Keratinocyte (primary cell): Measurements from ENCODE around the gene RGS6. TPM values are rescaled to one million over a fixed set of nuclear protein-coding genes. Genes with fewer than 3 reads are reported as not detected.

Experiments used
- DNase-seq: peaks from one replicate; pipeline ENCODE4 v3.0.0-alpha.2; 2011; ENCODE audit warnings: low read depth, missing footprints, low spot score
- FAIRE-seq: peaks from 2 replicates; lab custom pipeline; 2011; peaks lifted over from hg19 to GRCh38; lab: Jason Lieb, UNC
- H2AFZ ChIP-seq: 2 replicates; pipeline ENCODE4 v1.6.0; 2012; ENCODE audit warnings: low read length, control low read depth, inconsistent platforms; ENCODE audit not compliant: control insufficient read depth
- H3K27ac ChIP-seq: 2 replicates; pipeline ENCODE4 v1.5.1; 2011; ENCODE audit warnings: low read length; ENCODE audit not compliant: control insufficient read depth, insufficient read depth
- H3K27me3 ChIP-seq: 3 replicates; pipeline ENCODE4 v1.6.0; 2011; ENCODE audit warnings: low read length; ENCODE audit not compliant: control insufficient read depth, insufficient read depth; ENCODE audit errors: extremely low read depth
- H3K36me3 ChIP-seq, 2 experiments: 2 replicates in 1 of 2; 3 replicates in 1 of 2; pipeline ENCODE4 v1.5.1; 2011; ENCODE audit warnings: low read length in 2 of 2, mild to moderate bottlenecking in 1 of 2; ENCODE audit not compliant: control insufficient read depth in 2 of 2, insufficient read depth in 2 of 2; ENCODE audit errors: extremely low read depth in 1 of 2
- H3K4me1 ChIP-seq: 3 replicates; pipeline ENCODE4 v1.5.1; 2011; ENCODE audit warnings: low read length; ENCODE audit not compliant: control insufficient read depth, insufficient read depth; ENCODE audit errors: extremely low read depth
- H3K4me2 ChIP-seq: 3 replicates; pipeline ENCODE4 v1.6.0; 2011; ENCODE audit warnings: low read depth, low read length; ENCODE audit not compliant: control insufficient read depth, insufficient read depth; ENCODE audit errors: extremely low read depth
- H3K4me3 ChIP-seq, 3 experiments: fragments of 200-600 bp in 1 of 3; sonication (generic) in 1 of 3; 2 replicates in 2 of 3; 3 replicates in 1 of 3; pipeline ENCODE4 v1.5.1; 2011 to 2016; ENCODE audit warnings: low read length in 3 of 3, mild to moderate bottlenecking in 3 of 3, control low read depth in 2 of 3, inconsistent platforms in 1 of 3, low read depth in 1 of 3, mixed read lengths in 1 of 3, mixed run types in 1 of 3, moderate library complexity in 1 of 3; ENCODE audit not compliant: control insufficient read depth in 2 of 3, insufficient read depth in 2 of 3; ENCODE audit errors: extremely low read depth in 1 of 3
- H3K79me2 ChIP-seq: 2 replicates; pipeline ENCODE4 v1.6.0; 2012; ENCODE audit warnings: low read length; ENCODE audit not compliant: control insufficient read depth, insufficient read depth
- H3K9ac ChIP-seq: 3 replicates; pipeline ENCODE4 v1.6.0; 2011; ENCODE audit warnings: low read length; ENCODE audit not compliant: control insufficient read depth, insufficient read depth; ENCODE audit errors: extremely low read depth
- H3K9me1 ChIP-seq: 3 replicates; pipeline ENCODE4 v1.6.0; 2011; ENCODE audit warnings: low read length; ENCODE audit not compliant: control insufficient read depth, insufficient read depth; ENCODE audit errors: extremely low read depth
- H3K9me3 ChIP-seq: 2 replicates; pipeline ENCODE4 v1.5.1; 2012; ENCODE audit warnings: low read depth, low read length; ENCODE audit not compliant: control insufficient read depth
- H4K20me1 ChIP-seq: 3 replicates; pipeline ENCODE4 v1.6.0; 2011; ENCODE audit warnings: low read length; ENCODE audit not compliant: control insufficient read depth, insufficient read depth; ENCODE audit errors: extremely low read depth
- EZH2 ChIP-seq: IDR thresholded peaks from one replicate; pipeline ENCODE4 v1.6.1; 2012; ENCODE audit warnings: inconsistent platforms, mild to moderate bottlenecking, low read length, moderate library complexity
- dilution Hi-C: fragments of 300-500 bp; cut with MboI; formaldehyde crosslinking; loops from one replicate; pipeline ENCODE4 v1.7.0; 2020; ENCODE audit warnings: low sequenced_read_pairs; ENCODE audit not compliant: extremely low pct_ligation_motif_present
- polyA plus RNA-seq, 5 experiments: library from polyadenylated mRNA; depleted of rRNA in 3 of 5; stranded (reverse) in 3 of 5; stranded (forward) in 1 of 5; unstranded in 1 of 5; fragments of >200 nt; gene quantifications; 1 replicate in 1 of 5; 2 replicates in 3 of 5; 3 replicates in 1 of 5; pipeline versions ENCODE4 v1.2.1 to v1.2.3, GENCODE V29; 2011 to 2012; ENCODE audit warnings: missing spikeins in 2 of 5, low read depth in 1 of 5, low replicate concordance in 1 of 5
- TF ChIP-seq, protein P1 (sequence below), 3 experiments: IDR thresholded peaks in 1 of 3; conservative IDR thresholded peaks in 1 of 3; optimal IDR thresholded peaks in 1 of 3; 2 replicates in 2 of 3; 3 replicates in 1 of 3; pipeline versions ENCODE3 to v1.5.1; 2011; ENCODE audit warnings: low read length in 3 of 3, mild to moderate bottlenecking in 3 of 3, moderate library complexity in 2 of 3, control low read depth in 1 of 3, inconsistent platforms in 1 of 3; ENCODE audit not compliant: insufficient read depth in 2 of 3; ENCODE audit errors: extremely low read depth in 1 of 3

The RGS6 gene
- polyA plus RNA-seq, 1 donor (not counting 4 experiments of a cell fraction or from before 2014, with no cell fraction given): not detected

DNA sequence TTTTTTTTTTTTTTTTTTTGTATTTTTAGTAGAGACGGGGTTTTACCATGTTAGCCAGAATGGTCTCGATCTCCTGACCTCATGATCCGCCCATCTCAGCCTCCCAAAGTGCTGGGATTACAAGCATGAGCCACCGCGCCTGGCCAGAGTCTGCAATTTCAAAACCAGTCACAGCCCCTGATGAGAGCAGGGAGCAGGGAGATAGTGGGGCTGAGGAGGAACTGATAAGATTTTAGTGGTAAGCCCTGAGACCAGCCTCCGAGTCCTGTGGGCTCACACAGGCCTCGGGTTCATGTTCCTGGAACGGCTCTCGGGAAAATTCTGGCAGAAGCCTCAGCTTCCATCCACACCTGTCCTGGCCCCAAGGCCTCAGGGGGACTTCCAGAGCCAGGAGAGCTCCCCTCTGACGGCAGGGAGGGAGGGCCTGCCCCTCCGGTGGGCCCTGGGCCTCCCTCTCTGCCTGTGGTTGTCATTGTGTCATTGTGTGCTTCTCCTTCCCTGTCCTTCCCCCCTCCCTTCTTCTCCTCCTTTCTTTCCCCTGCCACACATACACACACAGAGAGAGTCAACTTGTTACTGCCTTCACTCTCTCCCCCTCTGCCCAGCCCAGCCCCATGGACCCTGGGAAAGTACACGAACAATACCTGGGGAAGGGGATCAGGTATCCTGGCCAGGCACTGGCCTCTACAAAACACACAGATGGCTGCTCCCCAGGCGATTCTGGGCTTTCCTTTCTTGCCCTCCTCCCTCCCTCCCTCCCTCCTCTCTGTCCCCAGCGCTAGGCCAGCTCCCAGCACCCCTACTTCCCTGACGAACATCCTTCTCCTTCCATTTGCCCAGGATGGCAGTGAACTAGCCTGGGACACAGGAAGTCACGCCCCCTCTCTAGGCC, 667.6 kb downstream of the RGS6 start:
- DNase-seq (no peak), FAIRE-seq (no peak)
- no peak overlapping the region for H3K4me3 ChIP-seq
- no peaks in the 10 kb centered on the region for H3K79me2 ChIP-seq
- H3K27me3 ChIP-seq: peaks cover 21% of the 10 kb centered on the region
- TF ChIP-seq EZH2: no peak
- TF ChIP-seq, protein P1, sequence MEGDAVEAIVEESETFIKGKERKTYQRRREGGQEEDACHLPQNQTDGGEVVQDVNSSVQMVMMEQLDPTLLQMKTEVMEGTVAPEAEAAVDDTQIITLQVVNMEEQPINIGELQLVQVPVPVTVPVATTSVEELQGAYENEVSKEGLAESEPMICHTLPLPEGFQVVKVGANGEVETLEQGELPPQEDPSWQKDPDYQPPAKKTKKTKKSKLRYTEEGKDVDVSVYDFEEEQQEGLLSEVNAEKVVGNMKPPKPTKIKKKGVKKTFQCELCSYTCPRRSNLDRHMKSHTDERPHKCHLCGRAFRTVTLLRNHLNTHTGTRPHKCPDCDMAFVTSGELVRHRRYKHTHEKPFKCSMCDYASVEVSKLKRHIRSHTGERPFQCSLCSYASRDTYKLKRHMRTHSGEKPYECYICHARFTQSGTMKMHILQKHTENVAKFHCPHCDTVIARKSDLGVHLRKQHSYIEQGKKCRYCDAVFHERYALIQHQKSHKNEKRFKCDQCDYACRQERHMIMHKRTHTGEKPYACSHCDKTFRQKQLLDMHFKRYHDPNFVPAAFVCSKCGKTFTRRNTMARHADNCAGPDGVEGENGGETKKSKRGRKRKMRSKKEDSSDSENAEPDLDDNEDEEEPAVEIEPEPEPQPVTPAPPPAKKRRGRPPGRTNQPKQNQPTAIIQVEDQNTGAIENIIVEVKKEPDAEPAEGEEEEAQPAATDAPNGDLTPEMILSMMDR (optimal IDR thresholded peaks at IDR 0.05 in 1 of 3, IDR thresholded peaks at IDR 0.05 in 1 of 3, conservative IDR thresholded peaks at IDR 0.05 in 1 of 3; ENCODE audit: extremely low read depth in 1 of 3, insufficient read depth in 2 of 3, low read length in 3 of 3): no peak
- no peaks in the 10 kb centered on the region for H3K9me1 ChIP-seq
- no peak overlapping the region for H3K27ac ChIP-seq
- no peak overlapping the region for H3K4me2 ChIP-seq
- H4K20me1 ChIP-seq: no peaks in the 10 kb centered on the region
- H2AFZ ChIP-seq: no peak overlapping the region
- no peaks in the 10 kb centered on the region for H3K4me1 ChIP-seq
- H3K36me3 ChIP-seq: no peaks in the 10 kb centered on the region
- no peaks in the 10 kb centered on the region for H3K9me3 ChIP-seq
- dilution Hi-C loops: no loop called here
- no peak overlapping the region for H3K9ac ChIP-seq

DNA sequence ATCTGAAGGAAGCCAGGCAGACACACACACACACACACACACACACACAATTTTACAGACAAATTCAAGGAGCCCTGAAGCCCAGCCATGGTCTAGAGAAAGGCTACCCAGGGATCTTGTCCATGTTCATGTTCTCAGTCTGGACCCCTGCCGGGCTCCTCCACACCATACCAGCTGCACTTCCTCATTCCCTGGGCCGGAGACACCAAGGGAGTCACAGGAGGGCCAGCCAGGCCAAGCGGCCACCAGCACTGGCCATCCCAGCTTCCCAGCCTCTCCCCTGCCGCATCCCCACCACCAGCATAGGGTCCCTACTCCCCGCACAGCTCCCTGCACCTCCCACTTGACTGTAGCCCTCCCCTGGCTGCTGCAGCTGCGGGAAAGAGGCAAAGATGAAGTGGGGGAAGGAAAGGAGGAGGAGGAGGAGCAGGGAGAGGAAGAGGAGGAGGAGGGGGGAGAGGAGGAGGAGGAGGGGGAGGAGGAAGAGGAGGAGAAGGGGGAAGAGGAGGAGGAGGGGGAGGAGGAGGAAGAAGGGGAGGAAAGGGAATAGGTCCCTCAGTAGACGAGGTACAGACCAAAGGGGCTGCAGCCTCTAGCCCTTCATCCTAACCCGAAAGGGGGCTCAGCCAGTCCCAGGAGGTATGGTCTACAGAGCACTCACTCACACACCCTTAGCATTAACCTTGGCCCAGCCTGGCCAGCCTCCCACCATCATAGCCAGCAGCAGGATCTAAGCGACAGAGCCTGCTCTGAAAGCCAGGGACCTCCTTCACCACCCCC, 668.5 kb downstream of the RGS6 start:
- Histone ChIP-seq H2AFZ (no peak overlapping the region), H4K20me1 (no peaks in the 10 kb centered on the region), H3K79me2 (no peaks in the 10 kb centered on the region), H3K9me3 (no peaks in the 10 kb centered on the region), H3K27ac (no peak overlapping the region), H3K36me3 (no peaks in the 10 kb centered on the region), H3K4me1 (no peaks in the 10 kb centered on the region), H3K9ac (no peak overlapping the region), H3K4me2 (no peak overlapping the region), H3K27me3 (peaks cover 21% of the 10 kb centered on the region), H3K9me1 (no peaks in the 10 kb centered on the region), H3K4me3 (no peak overlapping the region)
- FAIRE-seq: no peak
- dilution Hi-C loops: no loop called here
- TF ChIP-seq EZH2: no peak
- TF ChIP-seq, protein P1 (optimal IDR thresholded peaks at IDR 0.05 in 1 of 3, IDR thresholded peaks at IDR 0.05 in 1 of 3, conservative IDR thresholded peaks at IDR 0.05 in 1 of 3; ENCODE audit: extremely low read depth in 1 of 3, insufficient read depth in 2 of 3, low read length in 3 of 3): no peak
- no peak for DNase-seq
